AML-193 (cell line): ENCODE measurements around the gene ZSWIM5.
"Not testable (repeated sequence)": the region's sequence is repeated elsewhere in the genome, so short reads cannot be mapped to it uniquely, and the experiment has no call there.

Experiments used
- DNase-seq, 2 experiments: peaks; one replicate each; lab custom pipeline; 2025; lab: John Stamatoyannopoulos, UW

ZSWIM5 gene

DNA sequence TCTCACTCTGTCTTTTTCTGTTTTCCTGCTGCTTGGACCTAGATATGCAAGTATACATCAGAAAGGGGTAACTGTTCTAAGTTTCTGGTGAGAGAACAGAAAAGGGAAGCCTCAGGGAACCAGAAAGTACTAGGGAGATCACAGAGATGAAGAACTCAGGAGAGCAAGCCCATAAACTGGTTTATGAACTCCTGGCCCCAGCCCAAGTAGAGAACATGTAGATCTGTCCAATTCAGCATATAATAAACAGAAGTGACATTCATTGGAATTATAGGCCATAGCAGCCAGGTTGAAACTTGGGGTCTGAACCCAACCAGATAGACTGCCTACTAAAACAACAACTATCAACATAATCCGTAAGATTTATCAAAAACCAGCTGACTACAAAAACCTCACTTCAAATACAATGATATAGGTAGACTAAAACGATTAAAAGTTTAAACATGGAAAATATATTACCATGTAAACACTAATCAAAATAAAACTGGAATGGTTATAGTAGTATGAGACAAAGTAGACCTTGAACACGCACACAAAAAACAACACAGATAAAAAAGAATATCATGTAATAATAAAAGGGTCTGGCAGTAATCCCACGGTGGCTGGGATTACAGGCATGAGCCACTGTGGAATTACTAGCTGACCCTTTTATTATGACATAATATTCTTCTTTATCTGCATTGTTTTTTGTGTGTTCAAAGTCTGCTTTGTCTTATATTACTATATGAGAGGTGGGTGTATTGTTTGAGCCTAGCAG lies 65.0 kb downstream of the ZSWIM5 start:
- no peak for DNase-seq

DNA sequence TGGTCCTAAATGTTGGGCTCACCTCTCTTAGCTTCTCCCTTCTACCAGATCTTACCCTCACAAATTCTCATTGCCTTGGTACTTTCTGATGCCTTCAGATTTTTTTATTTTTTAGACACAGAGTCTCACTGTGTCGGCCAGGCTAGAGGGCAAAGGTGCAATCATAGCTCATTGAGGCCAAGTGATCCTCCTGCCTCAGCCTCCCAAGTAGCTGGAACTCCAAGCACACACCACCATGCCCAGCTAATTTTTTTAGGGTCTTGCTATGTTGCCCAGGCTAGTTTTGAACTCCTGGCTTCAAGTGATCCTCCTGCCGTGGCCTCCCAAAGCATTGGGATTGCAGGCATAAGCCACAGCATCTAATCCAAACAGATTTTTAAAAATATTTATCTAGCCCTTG lies 69.4 kb downstream of the ZSWIM5 start:
- DNase-seq = no peak

DNA sequence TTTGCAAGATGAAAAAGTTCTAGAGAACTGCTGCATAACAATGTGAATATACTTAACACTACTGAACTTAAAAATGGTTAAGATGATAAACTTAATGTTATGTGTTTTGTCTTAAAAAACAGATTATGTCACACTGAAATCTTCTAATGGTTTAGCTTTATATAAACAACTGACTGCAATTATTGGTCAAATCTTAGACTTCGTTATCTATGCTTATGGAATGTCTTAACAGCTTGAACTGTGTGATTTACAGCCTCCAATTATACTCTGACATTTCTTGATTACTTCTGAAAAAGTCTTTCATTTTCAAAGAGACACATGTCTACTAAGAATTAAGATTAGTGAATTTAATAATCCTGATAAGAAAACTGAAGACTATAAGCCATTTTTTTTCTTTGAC lies 71.1 kb downstream of the ZSWIM5 start:
- DNase-seq = no peak

DNA sequence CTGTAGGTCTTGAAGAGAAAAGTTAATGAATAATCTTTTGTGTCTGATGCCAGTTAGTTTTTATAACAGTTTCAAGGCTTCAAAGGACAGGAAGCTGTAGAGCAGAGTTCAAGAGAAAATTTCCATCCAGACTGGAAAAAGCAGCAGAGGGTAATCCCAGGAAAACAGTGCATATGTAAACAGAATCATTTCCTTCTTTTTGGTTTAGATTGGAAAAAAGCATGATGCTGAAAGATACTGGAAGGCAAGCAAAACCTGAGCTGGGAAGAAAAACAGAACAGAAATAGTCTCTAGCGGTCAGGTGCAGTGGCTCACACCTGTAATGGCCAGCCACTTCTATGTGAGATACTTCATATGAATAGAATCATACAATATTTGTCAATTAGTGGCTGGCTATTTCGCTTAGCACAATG lies 71.9 kb downstream of the ZSWIM5 start:
- no peak for DNase-seq

DNA sequence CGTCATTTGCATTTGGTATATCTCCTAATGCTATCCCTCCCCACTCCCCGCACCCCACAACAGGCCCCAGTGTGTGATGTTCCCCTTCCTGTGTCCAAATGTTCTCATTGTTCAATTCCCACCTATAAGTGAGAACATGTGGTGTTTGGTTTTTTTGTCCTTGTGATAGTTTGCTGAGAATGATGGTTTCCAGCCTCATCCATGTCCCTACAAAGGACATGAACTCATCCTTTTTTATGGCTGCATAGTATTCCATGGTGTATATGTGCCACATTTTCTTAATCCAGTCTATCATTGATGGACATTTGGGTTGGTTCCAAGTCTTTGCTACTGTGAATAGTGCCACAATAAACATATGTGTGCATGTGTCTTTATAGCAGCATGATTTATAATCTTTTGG lies 73.7 kb downstream of the ZSWIM5 start:
- not testable (repeated sequence) for DNase-seq

DNA sequence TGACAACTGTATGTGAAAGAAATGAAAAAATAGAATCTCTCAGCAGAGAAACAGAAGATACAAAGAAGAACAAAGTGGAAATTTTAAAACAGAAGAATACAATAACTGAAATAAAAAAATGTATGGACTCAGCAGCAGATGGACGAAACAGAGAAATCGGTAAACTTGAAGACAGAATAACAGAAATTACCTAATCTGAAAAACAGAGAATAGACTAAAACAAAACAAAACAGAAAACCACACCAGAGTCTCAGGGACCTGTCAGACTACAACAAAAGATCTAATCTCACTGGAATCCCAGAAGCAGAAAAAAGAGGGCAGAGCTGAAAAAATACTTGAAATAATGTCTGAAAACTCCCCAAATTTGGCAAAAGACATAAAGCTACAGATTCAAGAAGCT lies 83.0 kb downstream of the ZSWIM5 start:
- no peak for DNase-seq

DNA sequence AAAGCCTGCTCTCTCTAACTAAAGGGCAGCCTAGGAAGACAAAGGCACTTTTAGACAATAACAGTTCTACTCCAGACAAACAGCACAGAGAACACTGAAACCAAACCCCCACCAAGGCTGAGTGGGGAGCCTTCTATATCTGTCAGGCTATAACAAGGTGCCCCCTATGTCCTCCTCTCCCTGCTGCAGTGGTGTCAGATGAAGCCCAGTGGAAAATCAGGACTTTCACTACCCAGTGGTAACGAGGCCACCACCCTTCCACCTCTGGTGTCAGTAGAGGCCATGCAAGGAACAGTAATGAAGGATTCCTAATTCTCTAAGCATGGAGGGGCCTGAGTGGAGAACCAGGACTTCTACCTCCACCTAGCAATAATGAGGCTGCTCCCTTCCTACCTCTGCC lies 83.7 kb downstream of the ZSWIM5 start:
- no peak for DNase-seq

DNA sequence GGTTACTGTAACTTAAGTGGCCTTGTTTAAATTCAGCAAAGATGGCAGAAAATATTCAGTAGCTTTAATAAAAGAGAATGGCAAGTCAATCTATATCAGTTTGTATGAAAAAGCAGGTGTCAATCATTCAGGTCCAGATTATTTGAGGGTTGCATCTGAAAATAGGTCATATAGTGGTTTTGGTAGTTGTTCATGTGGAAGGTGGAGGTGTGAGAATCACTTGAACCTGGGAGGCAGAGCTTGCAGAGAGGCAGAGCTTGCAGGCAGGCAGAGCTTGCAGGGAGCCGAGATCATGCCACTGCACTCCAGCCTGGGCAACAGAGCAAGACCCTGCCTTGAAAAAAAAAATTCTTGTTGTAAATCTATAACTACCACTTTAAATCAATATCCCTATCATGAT lies 88.6 kb downstream of the ZSWIM5 start:
- DNase-seq = no peak

DNA sequence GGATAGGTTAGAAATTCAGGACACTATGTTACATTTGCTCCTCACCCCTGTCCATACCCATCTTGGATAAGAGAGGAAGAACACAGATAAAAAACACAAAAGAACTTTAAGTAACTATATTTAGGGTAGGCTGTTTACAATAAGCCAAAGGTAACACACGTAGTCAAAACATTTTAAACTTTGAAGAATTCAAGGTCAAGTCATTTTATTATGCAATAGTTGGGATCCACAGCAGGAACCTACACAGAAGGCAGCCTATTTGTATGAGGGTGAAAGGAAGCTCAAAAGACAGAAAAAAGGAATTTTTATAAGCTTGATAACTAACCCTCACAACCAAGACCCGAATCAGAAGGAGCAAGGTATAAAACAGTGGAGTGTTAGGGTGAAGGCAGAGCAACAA lies 89.6 kb downstream of the ZSWIM5 start:
- no peak for DNase-seq

DNA sequence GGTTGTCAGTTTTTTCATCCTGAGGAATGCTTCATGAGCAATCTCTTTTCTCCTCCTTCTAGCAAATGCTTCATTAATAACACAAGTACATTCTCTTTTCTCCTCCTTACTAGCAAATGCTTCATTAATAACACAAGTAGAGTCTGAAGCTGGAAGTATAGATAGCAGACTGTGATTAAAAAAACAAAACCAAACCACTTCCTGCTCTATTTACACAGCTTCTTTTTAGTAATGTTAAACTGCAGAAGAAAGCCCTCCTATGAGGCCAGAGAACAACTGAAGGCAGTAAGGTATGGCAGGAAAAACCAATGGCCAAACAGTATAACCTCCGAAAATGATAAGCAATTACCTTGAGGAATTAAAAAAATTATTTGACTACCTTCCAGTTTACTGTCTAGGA lies 90.1 kb downstream of the ZSWIM5 start:
- DNase-seq = no peak

DNA sequence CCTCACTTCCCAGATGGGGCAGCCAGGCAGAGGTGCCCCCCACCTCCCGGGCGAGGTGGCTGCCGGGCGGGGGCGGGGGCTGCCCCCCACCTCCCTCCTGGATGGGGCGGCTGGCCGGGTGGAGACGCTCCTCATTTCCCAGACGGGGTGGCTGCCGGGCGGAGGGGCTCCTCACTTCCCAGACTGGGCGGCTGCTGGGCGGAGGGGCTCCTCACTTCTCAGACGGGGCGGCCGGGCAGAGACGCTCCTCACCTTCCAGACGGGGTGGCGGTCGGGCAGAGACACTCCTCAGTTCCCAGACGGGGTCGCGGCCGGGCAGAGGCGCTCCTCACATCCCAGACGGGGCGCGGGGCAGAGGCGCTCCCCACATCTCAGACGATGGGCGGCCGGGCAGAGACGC lies 91.2 kb downstream of the ZSWIM5 start:
- not testable (repeated sequence) for DNase-seq

DNA sequence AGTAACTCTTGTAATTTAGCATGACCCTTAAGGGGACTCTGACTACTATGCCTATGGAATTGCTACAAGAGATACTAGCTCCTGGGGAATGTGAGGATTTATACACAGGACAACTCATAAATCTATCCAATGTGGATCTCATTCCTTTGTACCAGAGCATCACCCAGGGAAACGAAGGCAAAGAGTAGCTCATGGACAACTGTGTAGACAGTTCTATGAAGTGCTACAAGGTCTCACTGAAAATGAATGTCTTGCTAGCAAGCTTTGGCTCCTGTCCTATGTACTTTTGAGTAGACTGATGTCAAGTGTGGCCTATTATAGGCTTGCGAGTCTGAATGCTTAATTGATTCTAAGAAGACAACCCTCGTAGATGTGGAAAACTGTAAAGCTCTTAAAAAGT lies 93.7 kb downstream of the ZSWIM5 start:
- no peak for DNase-seq

DNA sequence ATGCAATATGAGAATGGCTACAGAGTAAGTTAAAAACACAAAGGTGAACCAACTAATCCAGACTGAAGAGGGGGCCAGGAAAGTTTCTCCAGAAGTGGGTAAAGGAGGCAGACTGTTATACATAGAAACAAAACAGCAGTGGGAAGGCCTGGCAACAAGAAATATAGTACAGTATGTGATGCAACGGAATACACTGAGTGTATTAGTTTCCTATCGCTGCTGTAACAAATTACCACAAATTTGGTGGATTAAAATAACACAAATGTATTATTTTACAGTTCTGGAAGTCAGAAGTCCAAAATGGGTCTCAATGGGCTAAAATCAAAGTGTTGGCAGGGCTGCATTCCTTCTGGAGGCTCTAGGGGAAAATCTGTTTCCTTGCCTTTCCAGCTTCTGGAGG lies 95.2 kb downstream of the ZSWIM5 start:
- DNase-seq = no peak

DNA sequence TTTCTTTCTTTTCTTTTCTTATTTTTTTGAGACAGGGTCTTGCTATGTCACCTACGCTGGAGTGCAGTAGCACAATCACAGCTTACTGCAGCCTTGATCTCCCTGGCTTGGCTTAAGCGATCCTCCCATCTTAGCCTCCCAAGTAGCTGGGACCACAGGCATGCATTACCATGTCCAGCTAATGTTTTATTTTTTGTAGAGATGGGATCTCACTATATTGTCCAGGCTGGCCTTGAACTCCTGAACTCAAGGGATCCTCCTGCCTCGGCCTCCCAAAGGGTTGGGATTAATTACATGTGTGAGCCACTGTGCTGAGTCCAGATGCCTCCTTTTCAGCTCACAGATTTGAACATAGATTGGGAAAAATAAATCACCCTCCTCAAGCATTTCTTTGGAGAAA lies 98.6 kb downstream of the ZSWIM5 start:
- no peak for DNase-seq

DNA sequence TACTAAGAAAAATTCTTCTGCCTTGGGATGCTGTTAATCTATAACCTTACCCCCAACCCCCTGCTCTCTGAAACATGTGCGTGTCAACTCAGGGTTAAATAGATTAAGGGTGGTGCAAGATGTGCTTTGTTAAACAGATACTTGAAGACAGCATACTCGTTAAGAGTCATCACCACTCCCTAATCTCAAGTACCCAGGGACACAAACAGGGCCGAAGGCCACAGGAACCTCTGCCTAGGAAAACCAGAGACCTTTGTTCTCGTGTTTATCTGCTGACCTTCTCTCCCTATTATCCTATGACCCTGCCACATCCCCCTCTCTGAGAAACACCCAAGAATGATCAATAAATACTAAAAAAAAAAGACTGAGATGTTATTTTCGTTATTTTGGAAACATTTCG lies 99.5 kb downstream of the ZSWIM5 start:
- DNase-seq = not testable (repeated sequence)

DNA sequence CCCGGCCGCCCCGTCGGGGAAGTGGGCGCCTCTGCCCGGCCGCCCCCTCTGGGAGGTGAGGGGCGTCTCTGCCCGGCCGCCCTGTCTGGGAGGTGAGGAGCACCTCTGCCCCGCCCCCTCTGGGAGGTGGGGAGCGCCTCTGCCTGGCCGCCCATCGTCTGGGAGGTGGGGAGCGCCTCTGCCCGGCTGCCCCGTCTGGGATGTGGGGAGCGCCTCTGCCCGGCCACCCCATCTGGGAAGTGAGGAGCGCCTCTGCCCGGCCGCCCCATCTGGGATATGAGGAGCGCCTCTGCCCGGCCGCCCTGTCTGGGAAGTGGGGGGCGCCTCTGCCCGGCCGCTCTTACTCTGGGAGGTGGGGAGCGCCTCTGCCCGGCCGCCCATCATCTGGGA lies 100.3 kb downstream of the ZSWIM5 start:
- DNase-seq = not testable (repeated sequence)

DNA sequence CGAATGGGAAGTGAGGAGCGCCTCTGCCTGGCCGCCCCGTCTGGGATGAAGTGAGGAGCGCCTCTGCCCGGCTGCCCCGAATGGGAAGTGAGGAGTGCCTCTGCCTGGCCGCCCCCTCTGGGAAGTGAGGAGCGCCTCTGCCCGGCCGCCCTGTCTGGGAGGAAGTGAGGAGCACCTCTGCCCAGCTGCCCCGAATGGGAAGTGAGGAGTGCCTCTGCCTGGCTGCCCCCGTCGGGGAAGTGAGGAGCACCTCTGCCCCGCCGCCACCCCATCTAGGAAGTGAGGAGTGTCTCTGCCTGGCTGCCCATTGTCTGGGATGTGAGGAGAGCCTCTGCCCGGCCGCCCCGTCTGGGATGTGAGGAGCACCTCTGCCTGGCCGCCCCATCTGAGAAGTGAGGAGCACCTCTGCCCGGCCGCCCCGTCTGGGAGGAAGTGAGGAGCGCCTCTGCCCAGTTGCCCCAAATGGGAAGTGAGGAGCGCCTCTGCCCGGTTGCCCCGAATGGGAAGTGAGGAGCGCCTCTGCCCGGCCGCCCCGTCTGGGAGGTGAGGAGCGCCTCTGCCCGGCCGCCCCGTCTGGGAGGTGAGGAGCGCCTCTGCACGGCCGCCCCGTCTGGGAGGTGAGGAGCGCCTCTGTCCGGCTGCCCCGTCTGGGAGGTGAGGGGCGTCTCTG lies 100.8 kb downstream of the ZSWIM5 start:
- not testable (repeated sequence) for DNase-seq

DNA sequence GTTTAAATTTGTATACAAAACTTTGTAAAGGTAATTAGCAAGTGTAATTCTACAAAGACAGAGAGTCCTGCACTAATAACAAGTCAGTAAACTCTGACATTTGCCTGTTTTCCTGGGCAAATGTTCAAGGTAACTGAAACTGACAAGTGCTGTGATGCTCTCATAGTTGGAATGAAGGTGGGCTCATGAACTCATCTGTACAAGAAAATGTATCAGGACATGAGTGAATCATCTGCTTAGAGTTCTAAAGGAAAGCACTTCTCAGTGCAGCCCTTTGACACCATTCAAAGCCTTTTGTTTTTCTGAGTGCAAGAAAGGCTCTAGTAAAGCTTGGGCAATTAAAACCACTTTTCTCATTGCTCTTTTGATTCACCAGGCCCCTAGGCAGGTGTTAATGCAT lies 102.9 kb downstream of the ZSWIM5 start:
- DNase-seq = no peak

DNA sequence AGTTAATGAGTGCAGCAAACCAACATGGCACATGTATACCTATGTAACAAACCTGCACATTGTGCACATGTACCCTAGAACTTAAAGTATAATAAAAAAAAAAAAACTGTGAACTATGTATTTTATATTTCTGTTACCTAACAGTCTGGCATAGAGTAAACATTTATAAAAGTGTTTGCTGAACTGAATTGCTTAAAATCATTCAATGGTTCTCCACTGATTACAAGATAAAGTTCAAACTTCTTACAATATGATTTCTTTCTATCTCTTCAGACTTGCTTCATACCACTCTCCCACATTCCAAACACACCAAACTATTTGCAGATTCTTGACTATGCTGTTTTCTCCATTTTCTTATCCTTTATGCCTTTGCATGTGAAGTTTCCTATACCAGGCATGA lies 104.5 kb downstream of the ZSWIM5 start:
- no peak for DNase-seq

DNA sequence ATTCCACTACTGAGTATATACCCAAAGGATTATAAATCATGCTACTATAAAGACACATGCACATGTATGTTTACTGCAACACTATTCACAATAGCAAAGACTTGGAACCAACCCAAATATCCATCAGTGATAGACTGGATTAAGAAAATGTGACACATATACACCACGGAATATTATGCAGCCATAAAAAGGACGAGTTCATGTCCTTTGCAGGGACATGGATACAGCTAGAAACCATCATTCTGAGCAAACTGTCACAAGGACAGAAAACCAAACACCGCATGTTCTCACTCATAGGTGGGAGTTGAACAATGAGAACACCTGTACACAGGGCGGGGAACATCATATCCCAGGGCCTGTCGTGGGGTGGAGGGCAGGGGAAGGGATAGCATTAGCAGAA lies 104.9 kb downstream of the ZSWIM5 start:
- not testable (repeated sequence) for DNase-seq

DNA sequence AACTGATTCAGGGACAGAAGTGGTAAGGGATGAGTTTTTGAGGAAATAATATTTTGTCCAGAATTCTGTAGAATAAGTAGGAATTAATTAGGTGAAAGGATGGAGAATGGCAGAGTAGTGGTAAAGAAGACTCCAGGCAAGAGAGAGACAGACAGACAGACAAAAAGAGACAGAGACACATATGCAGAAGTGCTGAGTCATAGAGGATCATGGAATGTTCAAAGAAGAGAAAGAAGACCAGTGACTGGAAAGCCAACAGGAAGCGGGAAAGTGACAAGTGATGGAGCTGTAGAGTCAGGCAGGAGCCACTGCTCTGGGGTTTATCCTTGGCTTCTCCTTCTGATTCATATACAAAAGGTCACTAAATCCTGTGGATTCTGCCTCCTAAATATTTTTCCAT lies 108.5 kb downstream of the ZSWIM5 start:
- no peak for DNase-seq

DNA sequence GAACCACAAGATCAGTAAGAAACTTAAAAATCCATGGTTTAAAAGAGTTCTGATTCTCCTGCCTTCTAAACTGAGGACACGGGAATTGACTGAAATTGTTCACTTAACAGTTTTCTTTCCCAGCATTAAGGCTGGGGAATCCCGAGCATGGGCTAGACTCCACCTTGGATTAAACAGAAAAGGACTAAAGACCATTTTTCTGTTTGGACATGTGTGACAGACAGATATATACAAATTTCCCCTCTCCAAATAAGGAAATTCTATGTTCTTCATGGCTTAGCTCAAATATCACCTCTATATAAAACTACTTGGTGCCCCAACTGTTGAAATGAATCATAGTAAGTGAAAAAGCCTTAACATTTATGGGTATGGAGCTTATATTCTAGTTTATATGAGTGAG lies 109.3 kb downstream of the ZSWIM5 start:
- no peak for DNase-seq

DNA sequence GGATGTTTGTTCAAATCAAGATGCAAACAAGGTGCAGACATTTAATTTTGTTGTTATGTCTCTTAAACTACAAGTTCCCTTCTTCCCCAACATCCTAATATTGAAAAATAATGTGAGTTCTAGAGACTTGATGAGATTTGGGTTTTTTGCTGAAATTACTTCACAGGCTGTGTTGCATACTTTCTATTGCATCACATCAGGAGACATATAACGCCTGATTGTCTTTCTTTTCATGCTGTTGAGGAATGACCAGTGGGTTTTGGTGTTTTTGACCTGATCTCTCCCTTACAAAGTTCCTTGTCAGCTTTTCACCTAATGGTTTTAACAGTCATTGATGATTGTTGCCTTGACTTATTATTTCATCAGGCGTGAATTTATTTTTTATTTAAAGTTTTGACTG lies 111.0 kb downstream of the ZSWIM5 start:
- DNase-seq = no peak

DNA sequence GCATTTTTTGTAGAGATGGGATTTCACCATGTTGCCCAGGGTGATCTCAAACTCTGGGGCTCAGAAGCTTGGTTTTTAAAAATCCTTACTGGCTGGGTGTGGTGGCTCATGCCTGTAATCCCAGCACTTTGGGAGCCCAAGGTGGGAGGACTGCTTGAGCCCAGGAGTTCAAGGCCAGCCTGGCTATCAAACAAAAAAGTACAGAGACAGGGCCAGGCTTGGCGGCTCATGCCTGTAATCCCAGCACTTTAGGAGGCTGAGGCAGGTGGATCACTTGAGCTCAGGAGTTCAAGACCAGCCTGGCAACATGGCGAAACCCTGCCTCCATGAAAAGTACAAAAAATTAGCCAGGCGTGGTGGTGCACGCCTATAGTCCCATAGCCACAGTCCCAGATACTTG lies 112.0 kb downstream of the ZSWIM5 start:
- DNase-seq = not testable (repeated sequence)
